Breast epithelium (tissue), 4 donors: Measurements from ENCODE around the gene LHPP. TPM values are rescaled to one million over a fixed set of nuclear protein-coding genes. Genes with fewer than 3 reads are reported as not detected.

Experiments used
- DNase-seq, 2 donors: peaks; one replicate each; pipeline ENCODE4 v3.0.0-alpha.2; 2019; ENCODE audit warnings: low spot score in 2 of 2
- H3K27ac ChIP-seq, 2 donors: fragments of 200-600 bp; sonication (generic) in 1 of 2; one replicate each; pipeline ENCODE4 v1.5.1; 2016 to 2019; ENCODE audit warnings: mild to moderate bottlenecking in 1 of 2
- H3K27me3 ChIP-seq, 2 donors: fragments of 200-600 bp; sonication (generic) in 1 of 2; one replicate each; pipeline versions ENCODE4 v1.5.1 to v1.6.0; 2017 to 2019; ENCODE audit warnings: control low read depth in 1 of 2, mild to moderate bottlenecking in 1 of 2
- H3K36me3 ChIP-seq: fragments of 200-600 bp; one replicate; pipeline ENCODE4 v1.5.1; 2019
- H3K4me1 ChIP-seq, 2 donors: fragments of 200-600 bp; sonication (generic); one replicate each; pipeline ENCODE4 v1.5.1; 2016 to 2019; ENCODE audit warnings: control low read depth in 1 of 2
- H3K4me3 ChIP-seq, 3 donors: fragments of 200-600 bp; sonication (generic); 1 replicate in 2 of 3; 2 replicates in 1 of 3; pipeline ENCODE4 v1.5.1; 2016 to 2019; ENCODE audit warnings: mild to moderate bottlenecking in 3 of 3, moderate library complexity in 2 of 3
- H3K9me3 ChIP-seq, 2 donors: fragments of 200-600 bp; sonication (generic) in 1 of 2; one replicate each; pipeline ENCODE4 v1.5.1; 2016 to 2019; ENCODE audit warnings: control low read depth in 1 of 2
- POLR2A ChIP-seq: fragments of 450-650 bp; IDR thresholded peaks from one replicate; pipeline ENCODE4 v1.6.1; 2016; ENCODE audit warnings: antibody characterized with exemption, mild to moderate bottlenecking, moderate library complexity
- POLR2AphosphoS5 ChIP-seq, 3 donors: sonication (generic); formaldehyde crosslinking; IDR thresholded peaks; one replicate each; pipeline ENCODE4 v1.6.1; 2017; ENCODE audit warnings: antibody characterized with exemption in 3 of 3
- intact Hi-C: fragments of 100-400 bp; cut with DNase I; formaldehyde crosslinking; loops from one replicate; pipeline ENCODE4 v1.15.1; 2023; ENCODE audit warnings: low total_unique reads
- total RNA-seq, 3 donors: library from RNA; depleted of rRNA; stranded (reverse); fragments of >200 nt; gene quantifications; one replicate each; pipeline ENCODE4 v1.1.0, GENCODE V29; 2016
- TF ChIP-seq, protein P1 (sequence below), 3 donors: fragments of 450-650 bp; IDR thresholded peaks; one replicate each; pipeline ENCODE4 v1.5.1; 2016 to 2017; ENCODE audit warnings: antibody characterized with exemption in 3 of 3, mild to moderate bottlenecking in 3 of 3, moderate library complexity in 3 of 3

LHPP gene
- total RNA-seq, 3 donors from 2014 or later: 13.1 to 19.6 (median 17.0) TPM

DNA sequence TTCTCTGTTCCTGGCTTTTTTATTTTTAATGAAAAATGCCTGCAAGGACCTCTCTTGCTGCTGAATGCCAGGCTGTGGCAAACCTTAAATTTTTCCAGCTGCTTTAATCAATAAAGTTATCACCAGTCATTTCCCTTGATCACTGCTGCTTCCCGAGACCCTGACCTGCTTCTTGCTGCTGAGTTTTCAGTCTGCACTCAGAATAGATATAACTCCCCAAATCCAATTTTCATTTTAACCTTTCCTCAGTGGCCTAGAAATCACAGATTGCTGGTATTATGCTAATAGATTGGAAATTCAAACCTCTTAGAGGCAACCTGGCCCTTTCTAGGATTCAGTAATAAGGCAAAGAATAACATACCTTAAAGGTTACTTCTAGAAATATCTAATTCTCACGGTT, 43.7 kb downstream of the LHPP start:
- Histone ChIP-seq H3K4me3 (no peak overlapping the region), H3K27me3 (no peaks in the 10 kb centered on the region), H3K27ac (no peak overlapping the region), H3K36me3 (no peaks in the 10 kb centered on the region), H3K9me3 (no peaks in the 10 kb centered on the region), H3K4me1 (no peaks in the 10 kb centered on the region)
- TF ChIP-seq, protein P1, sequence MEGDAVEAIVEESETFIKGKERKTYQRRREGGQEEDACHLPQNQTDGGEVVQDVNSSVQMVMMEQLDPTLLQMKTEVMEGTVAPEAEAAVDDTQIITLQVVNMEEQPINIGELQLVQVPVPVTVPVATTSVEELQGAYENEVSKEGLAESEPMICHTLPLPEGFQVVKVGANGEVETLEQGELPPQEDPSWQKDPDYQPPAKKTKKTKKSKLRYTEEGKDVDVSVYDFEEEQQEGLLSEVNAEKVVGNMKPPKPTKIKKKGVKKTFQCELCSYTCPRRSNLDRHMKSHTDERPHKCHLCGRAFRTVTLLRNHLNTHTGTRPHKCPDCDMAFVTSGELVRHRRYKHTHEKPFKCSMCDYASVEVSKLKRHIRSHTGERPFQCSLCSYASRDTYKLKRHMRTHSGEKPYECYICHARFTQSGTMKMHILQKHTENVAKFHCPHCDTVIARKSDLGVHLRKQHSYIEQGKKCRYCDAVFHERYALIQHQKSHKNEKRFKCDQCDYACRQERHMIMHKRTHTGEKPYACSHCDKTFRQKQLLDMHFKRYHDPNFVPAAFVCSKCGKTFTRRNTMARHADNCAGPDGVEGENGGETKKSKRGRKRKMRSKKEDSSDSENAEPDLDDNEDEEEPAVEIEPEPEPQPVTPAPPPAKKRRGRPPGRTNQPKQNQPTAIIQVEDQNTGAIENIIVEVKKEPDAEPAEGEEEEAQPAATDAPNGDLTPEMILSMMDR (IDR thresholded peaks at IDR 0.05): no peak
- TF ChIP-seq POLR2AphosphoS5 (IDR thresholded peaks at IDR 0.05): no peak
- TF ChIP-seq POLR2A: no peak
- intact Hi-C loops: no loop called here
- no peak for DNase-seq

DNA sequence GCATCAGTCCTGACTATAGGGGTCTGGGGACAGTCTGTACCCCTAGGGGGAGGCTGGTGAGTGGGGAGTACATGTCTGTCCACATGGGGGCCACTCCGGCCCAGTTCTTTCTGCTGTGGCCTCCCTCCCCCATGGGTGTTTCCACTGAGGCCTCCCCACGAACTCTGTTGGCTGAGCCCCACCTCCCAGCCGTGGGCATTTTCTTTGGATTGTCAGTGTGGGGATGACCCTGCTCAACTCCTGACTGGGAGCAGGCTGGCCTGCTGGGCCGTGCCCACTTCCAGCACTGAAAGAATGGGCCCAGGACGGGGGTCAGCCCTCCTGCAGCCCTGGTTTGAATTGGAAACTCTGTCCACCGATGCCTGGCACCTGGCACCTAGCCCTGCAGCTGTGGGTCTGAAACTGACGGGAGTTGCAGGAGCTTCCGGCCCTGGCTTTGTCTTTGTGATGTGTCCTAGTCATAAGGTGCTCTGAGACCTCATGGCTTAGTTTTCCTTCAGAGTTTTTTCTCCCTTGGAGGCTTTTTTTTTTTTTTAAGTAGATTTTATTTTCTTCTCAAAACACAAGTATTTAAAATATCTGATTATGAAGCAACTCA, 46.5 kb downstream of the LHPP start:
- intact Hi-C loops: no loop called here
- Histone ChIP-seq H3K27ac (no peak overlapping the region), H3K4me3 (no peak overlapping the region), H3K27me3 (no peaks in the 10 kb centered on the region), H3K36me3 (no peaks in the 10 kb centered on the region), H3K9me3 (no peaks in the 10 kb centered on the region), H3K4me1 (no peaks in the 10 kb centered on the region)
- no peak for TF ChIP-seq POLR2A
- no peak for TF ChIP-seq POLR2AphosphoS5 (IDR thresholded peaks at IDR 0.05)
- TF ChIP-seq, protein P1 (IDR thresholded peaks at IDR 0.05): no peak
- no peak for DNase-seq

DNA sequence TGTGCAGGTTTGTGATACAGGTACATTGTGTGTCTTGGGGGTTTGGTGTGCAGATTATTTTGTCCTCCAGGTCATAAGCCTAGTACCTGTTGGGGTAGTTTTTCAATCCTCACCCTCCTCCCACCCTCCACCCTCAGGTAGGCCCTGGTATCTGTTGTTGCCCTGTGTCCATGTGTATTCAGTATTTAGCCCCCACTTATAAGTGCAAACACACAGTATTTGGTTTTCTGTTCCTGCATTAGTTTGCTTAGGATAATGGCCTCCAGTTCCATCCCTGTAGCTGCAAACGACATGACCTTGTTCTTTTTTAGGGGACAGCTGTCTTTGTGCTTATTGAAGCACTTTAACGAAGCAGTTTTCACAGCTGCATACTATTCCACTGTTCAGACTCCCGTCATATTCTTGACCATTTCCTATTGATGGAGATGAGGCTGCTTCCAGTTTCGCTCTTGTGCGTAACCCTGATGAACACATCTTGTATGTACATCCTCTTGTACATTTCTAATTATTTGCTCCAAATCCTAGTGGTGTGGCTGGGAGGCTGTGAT, 47.4 kb downstream of the LHPP start:
- no peak for DNase-seq
- no peak for TF ChIP-seq POLR2A
- TF ChIP-seq POLR2AphosphoS5 (IDR thresholded peaks at IDR 0.05): no peak
- TF ChIP-seq, protein P1 (IDR thresholded peaks at IDR 0.05): no peak
- Histone ChIP-seq H3K9me3 (no peaks in the 10 kb centered on the region), H3K4me3 (no peak overlapping the region), H3K27ac (no peak overlapping the region), H3K27me3 (no peaks in the 10 kb centered on the region), H3K4me1 (no peaks in the 10 kb centered on the region), H3K36me3 (no peaks in the 10 kb centered on the region)
- intact Hi-C loops: no loop called here

DNA sequence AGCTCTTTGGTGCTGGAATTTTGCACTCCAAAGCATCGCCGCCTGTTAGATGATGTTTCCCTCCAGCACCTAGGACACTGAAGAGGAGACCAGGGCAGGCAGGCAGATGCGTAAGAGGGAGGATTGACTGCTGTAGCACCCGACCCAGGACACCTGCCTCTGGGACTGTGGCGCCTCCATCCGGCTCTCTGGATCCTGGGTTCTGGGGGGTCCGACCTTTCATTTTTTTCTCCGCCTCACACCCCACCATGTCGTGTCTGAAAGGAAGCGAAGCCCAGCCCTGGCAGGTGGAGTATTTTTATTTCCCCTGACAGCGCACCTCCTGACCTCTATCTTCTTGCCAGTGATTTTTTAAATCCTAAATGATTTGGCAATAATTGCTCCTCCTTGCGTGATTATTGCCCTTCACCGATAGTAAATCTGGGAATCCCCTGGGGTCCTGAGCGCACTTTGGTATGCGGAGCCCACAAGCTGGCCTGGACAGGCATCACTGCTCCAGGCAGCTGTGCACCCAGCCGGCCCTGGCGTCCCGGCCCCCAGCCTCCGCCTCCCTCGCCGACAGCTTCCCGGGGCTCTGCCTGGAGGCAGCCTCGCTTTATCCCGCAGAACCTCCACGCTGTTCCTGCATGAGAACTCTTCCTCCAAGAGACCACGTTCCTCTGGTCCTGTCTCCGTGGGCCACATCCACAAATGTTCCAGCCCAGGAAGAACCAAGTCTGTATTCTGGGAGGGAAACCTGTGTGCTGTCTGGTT, 48.4 kb downstream of the LHPP start:
- DNase-seq: no peak
- Histone ChIP-seq H3K4me1 (no peaks in the 10 kb centered on the region), H3K27me3 (no peaks in the 10 kb centered on the region), H3K4me3 (peak overlapping the region in 2 of 3 donors; percentile 40 to 51), H3K36me3 (no peaks in the 10 kb centered on the region), H3K9me3 (no peaks in the 10 kb centered on the region), H3K27ac (no peak overlapping the region)
- intact Hi-C loops: no loop called here
- no peak for TF ChIP-seq POLR2A
- TF ChIP-seq, protein P1 (IDR thresholded peaks at IDR 0.05): no peak
- no peak for TF ChIP-seq POLR2AphosphoS5 (IDR thresholded peaks at IDR 0.05)

DNA sequence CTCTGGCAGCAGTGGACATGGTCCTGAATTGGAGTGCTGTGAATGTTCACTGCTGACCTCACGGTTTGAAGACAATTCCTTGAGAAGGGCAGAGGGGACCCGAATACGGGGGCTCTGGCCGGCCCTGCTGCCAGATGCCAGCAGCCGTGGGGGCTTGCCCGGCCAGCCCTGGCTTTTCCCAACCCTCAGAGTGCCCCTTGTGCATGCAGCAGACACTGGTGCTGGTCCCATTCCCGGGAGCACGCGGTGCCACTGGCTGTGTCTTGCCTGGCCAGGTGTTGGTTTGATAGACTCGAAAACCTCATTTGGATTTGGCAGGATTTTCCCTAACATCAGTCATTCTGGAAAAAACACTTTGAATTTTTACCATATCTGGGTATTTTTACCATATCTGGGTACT, 49.1 kb downstream of the LHPP start:
- no peak for DNase-seq

More for the DNA sequence above, 49.1 kb downstream of the LHPP start:
- H3K4me3 ChIP-seq: peak overlapping the region in 1 of 3 donors; percentile 40
- H3K27me3 ChIP-seq: no peaks in the 10 kb centered on the region
- no peak overlapping the region for H3K27ac ChIP-seq
- H3K36me3 ChIP-seq: no peaks in the 10 kb centered on the region
- intact Hi-C loops: no loop called here
- no peak for TF ChIP-seq POLR2A
- TF ChIP-seq, protein P1 (IDR thresholded peaks at IDR 0.05): no peak
- TF ChIP-seq POLR2AphosphoS5 (IDR thresholded peaks at IDR 0.05): no peak
- H3K4me1 ChIP-seq: no peaks in the 10 kb centered on the region
- H3K9me3 ChIP-seq: no peaks in the 10 kb centered on the region
